Uterus (tissue), 2 donors: ENCODE data around the gene FRMD8.

Experiments used
- POLR2A ChIP-seq, 2 donors: fragments of 450-650 bp; IDR thresholded peaks; one replicate each; pipeline ENCODE4 v1.6.1; 2016; ENCODE audit warnings: antibody characterized with exemption in 2 of 2, mild to moderate bottlenecking in 1 of 2, moderate library complexity in 1 of 2
- TF ChIP-seq, protein P1 (sequence below), 4 experiments: fragments of 200-600 bp in 2 of 4; fragments of 450-650 bp in 2 of 4; sonication (generic) in 2 of 4; IDR thresholded peaks; one replicate each; pipeline ENCODE4 v1.5.1; 2016 to 2019; ENCODE audit warnings: antibody characterized with exemption in 4 of 4, mild to moderate bottlenecking in 2 of 4, moderate library complexity in 1 of 4

DNA sequence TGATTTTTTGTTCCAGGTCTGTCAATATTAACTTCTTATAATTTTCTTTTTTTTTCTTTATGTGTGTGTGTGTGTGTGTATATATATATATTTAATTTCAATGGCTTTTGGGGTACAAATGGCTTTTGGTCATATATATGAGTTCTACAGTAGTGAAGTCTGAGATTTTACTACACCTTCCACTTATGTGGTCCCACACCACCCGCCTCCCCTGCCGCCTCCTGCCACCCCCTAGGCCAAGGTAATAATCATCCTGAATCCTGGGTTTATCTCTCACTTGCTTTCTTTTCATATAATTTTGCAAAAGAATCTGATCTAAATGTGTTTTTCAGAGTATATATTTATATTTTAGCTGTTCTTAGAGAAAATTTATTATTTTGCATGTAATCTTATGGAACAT lies 47.2 kb downstream of the FRMD8 start:
- TF ChIP-seq, protein P1, sequence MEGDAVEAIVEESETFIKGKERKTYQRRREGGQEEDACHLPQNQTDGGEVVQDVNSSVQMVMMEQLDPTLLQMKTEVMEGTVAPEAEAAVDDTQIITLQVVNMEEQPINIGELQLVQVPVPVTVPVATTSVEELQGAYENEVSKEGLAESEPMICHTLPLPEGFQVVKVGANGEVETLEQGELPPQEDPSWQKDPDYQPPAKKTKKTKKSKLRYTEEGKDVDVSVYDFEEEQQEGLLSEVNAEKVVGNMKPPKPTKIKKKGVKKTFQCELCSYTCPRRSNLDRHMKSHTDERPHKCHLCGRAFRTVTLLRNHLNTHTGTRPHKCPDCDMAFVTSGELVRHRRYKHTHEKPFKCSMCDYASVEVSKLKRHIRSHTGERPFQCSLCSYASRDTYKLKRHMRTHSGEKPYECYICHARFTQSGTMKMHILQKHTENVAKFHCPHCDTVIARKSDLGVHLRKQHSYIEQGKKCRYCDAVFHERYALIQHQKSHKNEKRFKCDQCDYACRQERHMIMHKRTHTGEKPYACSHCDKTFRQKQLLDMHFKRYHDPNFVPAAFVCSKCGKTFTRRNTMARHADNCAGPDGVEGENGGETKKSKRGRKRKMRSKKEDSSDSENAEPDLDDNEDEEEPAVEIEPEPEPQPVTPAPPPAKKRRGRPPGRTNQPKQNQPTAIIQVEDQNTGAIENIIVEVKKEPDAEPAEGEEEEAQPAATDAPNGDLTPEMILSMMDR (IDR thresholded peaks at IDR 0.05): no peak
- TF ChIP-seq POLR2A (IDR thresholded peaks at IDR 0.05): no peak
